CD4-positive, alpha-beta T cell treated with Interleukin-4 for 1 hour (primary cell): ENCODE results near the gene HIVEP3.

ENCODE experiments used
- DNase-seq, 2 donors: peaks; one replicate each; pipeline ENCODE4 v3.0.0-alpha.2; 2020 to 2022

HIVEP3 gene

GRCh38 chr1:41490911-41491310, 427.8 kb downstream of the HIVEP3 start:
- no peak for DNase-seq

- DNase-seq = no peak
Observed at GRCh38 chr1:41489561-41489960, 429.2 kb downstream of the HIVEP3 start.

- no peak for DNase-seq
Observed at GRCh38 chr1:41488040-41488951, 430.4 kb downstream of the HIVEP3 start.

GRCh38 chr1:41487126-41488039, 431.3 kb downstream of the HIVEP3 start:
- no peak for DNase-seq

GRCh38 chr1:41486371-41487125, 432.2 kb downstream of the HIVEP3 start:
- no peak for DNase-seq

GRCh38 chr1:41486053-41486370, 432.7 kb downstream of the HIVEP3 start:
- no peak for DNase-seq

- DNase-seq = no peak
Observed at GRCh38 chr1:41485605-41486004, 433.1 kb downstream of the HIVEP3 start.

GRCh38 chr1:41484402-41485241, 434.1 kb downstream of the HIVEP3 start, which contains the start of gene EDN2:
Gene EDN2, minus strand, starts transcription at chr1:41484683. Its CDS starts 82 bp downstream, at chr1:41484601.
- no peak for DNase-seq

- no peak for DNase-seq
Observed at GRCh38 chr1:41483960-41484401, 434.7 kb downstream of the HIVEP3 start.

GRCh38 chr1:41483001-41483850, 435.5 kb downstream of the HIVEP3 start:
- DNase-seq = no peak

GRCh38 chr1:41482001-41482765, 436.5 kb downstream of the HIVEP3 start:
- no peak for DNase-seq

GRCh38 chr1:41481109-41481775, 437.5 kb downstream of the HIVEP3 start:
- DNase-seq = no peak

- DNase-seq = no peak
Observed at GRCh38 chr1:41480204-41481108, 438.3 kb downstream of the HIVEP3 start.

- no peak for DNase-seq
Observed at GRCh38 chr1:41479808-41480160, 438.9 kb downstream of the HIVEP3 start.

GRCh38 chr1:41479000-41479807, 439.5 kb downstream of the HIVEP3 start:
- DNase-seq = no peak

- no peak for DNase-seq
Observed at GRCh38 chr1:41478118-41478748, 440.5 kb downstream of the HIVEP3 start.

- no peak for DNase-seq
Observed at GRCh38 chr1:41476807-41477361, 441.8 kb downstream of the HIVEP3 start.
